HEK293 (cell line): ENCODE results near the gene RIMKLB.
"Not testable (repeated sequence)": the region's sequence is repeated elsewhere in the genome, so short reads cannot be mapped to it uniquely, and the experiment has no call there.

Experiments used
- CTCF ChIP-seq: fragments of 450-650 bp; formaldehyde crosslinking; IDR thresholded peaks from 2 replicates; pipeline ENCODE4 v1.5.1; 2016; ENCODE audit warnings: missing biosample characterization, missing genetic modification characterization
- HOXD13 ChIP-seq: sonication (generic); formaldehyde crosslinking; IDR thresholded peaks from 2 replicates; pipeline ENCODE4 v1.8.0; 2022; ENCODE audit warnings: missing genetic modification reagents, borderline replicate concordance
- MZF1 ChIP-seq: fragments of 450-650 bp; formaldehyde crosslinking; IDR thresholded peaks from 2 replicates; pipeline ENCODE4 v1.5.1; 2017; ENCODE audit warnings: missing biosample characterization, missing genetic modification characterization, borderline replicate concordance
- ZNF366 ChIP-seq: fragments of 450-650 bp; formaldehyde crosslinking; conservative IDR thresholded peaks from 2 replicates; pipeline ENCODE4 v1.5.1; 2016; ENCODE audit warnings: missing biosample characterization, missing genetic modification characterization
- ZNF510 ChIP-seq: fragments of 450-650 bp; formaldehyde crosslinking; IDR thresholded peaks from 2 replicates; pipeline ENCODE4 v1.5.1; 2018; ENCODE audit warnings: mild to moderate bottlenecking, missing genetic modification characterization, missing biosample characterization; ENCODE audit not compliant: insufficient replicate concordance

GRCh38 chr12:8762701-8763100 is 64.9 kb downstream of the RIMKLB start:
- not testable (repeated sequence) for TF ChIP-seq MZF1; CTCF (tag by site-specific recombination); ZNF510 (tag by site-specific recombination); ZNF366 (tag by site-specific recombination); HOXD13 (CRISPR knock-in tag)
